HEK293 (cell line): ENCODE results near the gene PRR22.

ENCODE experiments used
- GLIS2 ChIP-seq: fragments of 450-650 bp; formaldehyde crosslinking; IDR thresholded peaks from 2 replicates; pipeline ENCODE4 v1.5.1; 2016; ENCODE audit warnings: missing biosample characterization, missing genetic modification characterization
- KLF16 ChIP-seq: fragments of 450-650 bp; formaldehyde crosslinking; IDR thresholded peaks from 2 replicates; pipeline ENCODE4 v1.5.1; 2017; ENCODE audit warnings: missing biosample characterization, missing genetic modification characterization
- KLF8 ChIP-seq: fragments of 450-650 bp; formaldehyde crosslinking; IDR thresholded peaks from 2 replicates; pipeline ENCODE4 v1.5.1; 2016; ENCODE audit warnings: missing biosample characterization, missing genetic modification characterization
- RBAK ChIP-seq: fragments of 450-650 bp; formaldehyde crosslinking; IDR thresholded peaks from 2 replicates; pipeline ENCODE4 v1.5.1; 2016; ENCODE audit warnings: missing biosample characterization, missing genetic modification characterization
- SCRT2 ChIP-seq: fragments of 450-650 bp; formaldehyde crosslinking; IDR thresholded peaks from 2 replicates; pipeline ENCODE4 v1.5.1; 2016; ENCODE audit warnings: missing biosample characterization, missing genetic modification characterization
- ZBTB21 ChIP-seq: fragments of 450-650 bp; formaldehyde crosslinking; IDR thresholded peaks from 2 replicates; pipeline ENCODE4 v1.5.1; 2017; ENCODE audit warnings: missing biosample characterization, missing genetic modification characterization
- ZNF121 ChIP-seq: fragments of 450-650 bp; formaldehyde crosslinking; IDR thresholded peaks from 2 replicates; pipeline ENCODE4 v1.5.1; 2016; ENCODE audit warnings: missing biosample characterization, missing genetic modification characterization
- ZNF2 ChIP-seq: fragments of 450-650 bp; formaldehyde crosslinking; IDR thresholded peaks from 2 replicates; pipeline ENCODE4 v1.5.1; 2016; ENCODE audit warnings: missing biosample characterization, missing genetic modification characterization
- ZNF248 ChIP-seq: fragments of 450-650 bp; formaldehyde crosslinking; IDR thresholded peaks from 2 replicates; pipeline ENCODE4 v1.5.1; 2017; ENCODE audit warnings: missing biosample characterization, missing genetic modification characterization
- ZNF302 ChIP-seq: fragments of 450-650 bp; formaldehyde crosslinking; IDR thresholded peaks from 2 replicates; pipeline ENCODE4 v1.5.1; 2016; ENCODE audit warnings: missing biosample characterization, missing genetic modification characterization, low read depth
- ZNF350 ChIP-seq: fragments of 450-650 bp; formaldehyde crosslinking; IDR thresholded peaks from 2 replicates; pipeline ENCODE4 v1.5.0; 2017; ENCODE audit warnings: missing biosample characterization, mild to moderate bottlenecking, missing genetic modification characterization
- ZNF37A ChIP-seq: fragments of 450-650 bp; IDR thresholded peaks from 2 replicates; pipeline ENCODE4 v1.5.1; 2018; ENCODE audit warnings: missing biosample characterization, missing genetic modification characterization
- ZNF423 ChIP-seq: fragments of 450-650 bp; formaldehyde crosslinking; IDR thresholded peaks from 2 replicates; pipeline ENCODE4 v1.5.1; 2016; ENCODE audit warnings: missing biosample characterization, missing genetic modification characterization
- ZNF501 ChIP-seq: fragments of 450-650 bp; formaldehyde crosslinking; IDR thresholded peaks from 2 replicates; pipeline ENCODE4 v1.5.1; 2016; ENCODE audit warnings: missing biosample characterization, missing genetic modification characterization
- ZNF530 ChIP-seq: fragments of 450-650 bp; formaldehyde crosslinking; IDR thresholded peaks from 2 replicates; pipeline ENCODE4 v1.5.1; 2016; ENCODE audit warnings: low read depth, missing biosample characterization, missing genetic modification characterization
- ZNF571 ChIP-seq: fragments of 450-650 bp; formaldehyde crosslinking; IDR thresholded peaks from 2 replicates; pipeline ENCODE4 v1.5.0; 2017; ENCODE audit warnings: missing biosample characterization, missing genetic modification characterization
- ZNF624 ChIP-seq: fragments of 450-650 bp; formaldehyde crosslinking; IDR thresholded peaks from 2 replicates; pipeline ENCODE4 v1.5.1; 2017; ENCODE audit warnings: missing biosample characterization, missing genetic modification characterization
- ZNF670 ChIP-seq: fragments of 450-650 bp; formaldehyde crosslinking; IDR thresholded peaks from 2 replicates; pipeline ENCODE4 v1.5.1; 2016; ENCODE audit warnings: missing biosample characterization, missing genetic modification characterization, low read depth
- ZNF76 ChIP-seq: fragments of 450-650 bp; formaldehyde crosslinking; IDR thresholded peaks from 2 replicates; pipeline ENCODE4; 2016; ENCODE audit warnings: low read depth, missing biosample characterization, missing genetic modification characterization, borderline replicate concordance
- ZNF776 ChIP-seq: fragments of 450-650 bp; formaldehyde crosslinking; IDR thresholded peaks from 2 replicates; pipeline ENCODE4 v1.5.0; 2017; ENCODE audit warnings: missing biosample characterization, missing genetic modification characterization, borderline replicate concordance
- ZNF843 ChIP-seq: fragments of 450-650 bp; formaldehyde crosslinking; IDR thresholded peaks from 2 replicates; pipeline ENCODE4 v1.5.1; 2016; ENCODE audit warnings: missing biosample characterization, missing genetic modification characterization
- TF ChIP-seq, protein P1 (sequence below): fragments of 450-650 bp; formaldehyde crosslinking; IDR thresholded peaks from 2 replicates; pipeline ENCODE4 v1.5.1; 2016; ENCODE audit warnings: missing biosample characterization, missing genetic modification characterization
- TF ChIP-seq, protein P2 (sequence below): fragments of 450-650 bp; formaldehyde crosslinking; IDR thresholded peaks from 2 replicates; pipeline ENCODE4 v1.5.1; 2016; ENCODE audit warnings: missing biosample characterization, missing genetic modification characterization, low read depth
- TF ChIP-seq, protein P3 (sequence below): fragments of 450-650 bp; formaldehyde crosslinking; IDR thresholded peaks from 2 replicates; pipeline ENCODE4 v1.5.1; 2017; ENCODE audit warnings: missing biosample characterization, missing genetic modification characterization
- TF ChIP-seq, protein P4 (sequence below): fragments of 450-650 bp; IDR thresholded peaks from 2 replicates; pipeline ENCODE4 v1.5.1; 2018; ENCODE audit warnings: missing biosample characterization, missing genetic modification characterization
- TF ChIP-seq, protein P5 (sequence below): fragments of 450-650 bp; formaldehyde crosslinking; IDR thresholded peaks from 2 replicates; pipeline ENCODE4 v1.5.1; 2016; ENCODE audit warnings: missing biosample characterization, missing genetic modification characterization
- TF ChIP-seq, protein P6 (sequence below): fragments of 450-650 bp; formaldehyde crosslinking; IDR thresholded peaks from 2 replicates; pipeline ENCODE4 v1.5.1; 2016; ENCODE audit warnings: missing biosample characterization, missing genetic modification characterization
- TF ChIP-seq, protein P7 (sequence below): fragments of 450-650 bp; formaldehyde crosslinking; IDR thresholded peaks from 2 replicates; pipeline ENCODE4 v1.5.1; 2016; ENCODE audit warnings: missing biosample characterization, missing genetic modification characterization

Gene PRR22

DNA sequence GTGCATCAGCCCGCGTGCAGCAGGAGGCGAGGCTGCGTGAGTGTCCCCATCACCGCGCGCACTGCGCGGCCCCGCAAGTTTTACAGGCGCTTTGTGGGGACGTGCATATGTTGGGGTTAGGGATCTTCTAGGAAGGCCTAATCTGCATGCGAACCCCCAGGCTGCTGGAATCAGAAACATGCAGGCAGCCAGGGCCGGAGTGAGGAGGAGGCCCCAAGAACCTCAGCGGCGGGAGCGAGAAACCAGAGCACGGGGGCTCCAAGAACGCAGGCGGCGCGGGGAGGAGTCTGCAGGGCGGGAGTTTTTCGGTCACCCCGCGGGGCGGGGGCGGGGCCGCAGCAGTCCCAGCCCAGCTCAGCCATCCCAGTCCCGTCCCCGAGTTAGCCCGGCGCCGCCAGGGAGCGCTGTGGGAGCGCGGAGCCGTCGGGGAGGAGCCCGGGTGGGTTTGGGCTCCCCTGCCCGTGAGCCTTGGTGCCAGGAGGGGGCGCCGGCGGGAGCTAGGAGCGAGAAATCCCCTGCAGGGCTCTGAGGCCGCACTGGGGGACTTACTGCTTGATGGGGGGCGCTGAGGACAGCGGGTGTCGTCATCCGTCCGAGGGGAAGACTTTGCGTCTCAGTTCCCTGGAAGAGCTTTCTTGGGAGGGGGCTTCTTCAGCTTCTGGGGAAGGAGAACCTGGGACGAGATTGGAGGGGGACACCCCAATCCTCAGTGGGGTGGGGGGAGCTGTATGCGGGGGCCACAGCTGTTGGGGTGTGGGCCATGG, 19.4 kb upstream of the PRR22 start (continued):
- TF ChIP-seq, protein P1, sequence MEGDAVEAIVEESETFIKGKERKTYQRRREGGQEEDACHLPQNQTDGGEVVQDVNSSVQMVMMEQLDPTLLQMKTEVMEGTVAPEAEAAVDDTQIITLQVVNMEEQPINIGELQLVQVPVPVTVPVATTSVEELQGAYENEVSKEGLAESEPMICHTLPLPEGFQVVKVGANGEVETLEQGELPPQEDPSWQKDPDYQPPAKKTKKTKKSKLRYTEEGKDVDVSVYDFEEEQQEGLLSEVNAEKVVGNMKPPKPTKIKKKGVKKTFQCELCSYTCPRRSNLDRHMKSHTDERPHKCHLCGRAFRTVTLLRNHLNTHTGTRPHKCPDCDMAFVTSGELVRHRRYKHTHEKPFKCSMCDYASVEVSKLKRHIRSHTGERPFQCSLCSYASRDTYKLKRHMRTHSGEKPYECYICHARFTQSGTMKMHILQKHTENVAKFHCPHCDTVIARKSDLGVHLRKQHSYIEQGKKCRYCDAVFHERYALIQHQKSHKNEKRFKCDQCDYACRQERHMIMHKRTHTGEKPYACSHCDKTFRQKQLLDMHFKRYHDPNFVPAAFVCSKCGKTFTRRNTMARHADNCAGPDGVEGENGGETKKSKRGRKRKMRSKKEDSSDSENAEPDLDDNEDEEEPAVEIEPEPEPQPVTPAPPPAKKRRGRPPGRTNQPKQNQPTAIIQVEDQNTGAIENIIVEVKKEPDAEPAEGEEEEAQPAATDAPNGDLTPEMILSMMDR, result peak; percentile 99
- TF ChIP-seq, protein P2, sequence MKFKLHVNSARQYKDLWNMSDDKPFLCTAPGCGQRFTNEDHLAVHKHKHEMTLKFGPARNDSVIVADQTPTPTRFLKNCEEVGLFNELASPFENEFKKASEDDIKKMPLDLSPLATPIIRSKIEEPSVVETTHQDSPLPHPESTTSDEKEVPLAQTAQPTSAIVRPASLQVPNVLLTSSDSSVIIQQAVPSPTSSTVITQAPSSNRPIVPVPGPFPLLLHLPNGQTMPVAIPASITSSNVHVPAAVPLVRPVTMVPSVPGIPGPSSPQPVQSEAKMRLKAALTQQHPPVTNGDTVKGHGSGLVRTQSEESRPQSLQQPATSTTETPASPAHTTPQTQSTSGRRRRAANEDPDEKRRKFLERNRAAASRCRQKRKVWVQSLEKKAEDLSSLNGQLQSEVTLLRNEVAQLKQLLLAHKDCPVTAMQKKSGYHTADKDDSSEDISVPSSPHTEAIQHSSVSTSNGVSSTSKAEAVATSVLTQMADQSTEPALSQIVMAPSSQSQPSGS, result peak; percentile 66
- TF ChIP-seq ZBTB21 (tag by site-specific recombination) (no peak), GLIS2 (tag by site-specific recombination) (peak; percentile 96), ZNF670 (tag by site-specific recombination) (no peak), ZNF843 (tag by site-specific recombination) (0 out of 2 replicates have a peak, but pooled peaks have one; percentile 41), SCRT2 (tag by site-specific recombination) (no peak), KLF8 (tag by site-specific recombination) (peak; percentile 96), ZNF76 (tag by site-specific recombination) (peak; percentile 59), ZNF776 (tag by site-specific recombination) (no peak), ZNF248 (tag by site-specific recombination) (no peak), ZNF423 (tag by site-specific recombination) (peak; percentile 63; the same call in 1 of the 2 replicates), ZNF302 (tag by site-specific recombination) (no peak), ZNF530 (tag by site-specific recombination) (no peak), ZNF571 (tag by site-specific recombination) (no peak), ZNF624 (tag by site-specific recombination) (no peak), ZNF501 (tag by site-specific recombination) (peak; percentile 74; the same call in 1 of the 2 replicates), ZNF2 (tag by site-specific recombination) (peak; percentile 93), ZNF121 (tag by site-specific recombination) (no peak), RBAK (no peak), ZNF37A (tag by site-specific recombination) (no peak; the same call in 1 of the 2 replicates), KLF16 (peak; percentile 92), ZNF350 (no peak)
- TF ChIP-seq, protein P3, sequence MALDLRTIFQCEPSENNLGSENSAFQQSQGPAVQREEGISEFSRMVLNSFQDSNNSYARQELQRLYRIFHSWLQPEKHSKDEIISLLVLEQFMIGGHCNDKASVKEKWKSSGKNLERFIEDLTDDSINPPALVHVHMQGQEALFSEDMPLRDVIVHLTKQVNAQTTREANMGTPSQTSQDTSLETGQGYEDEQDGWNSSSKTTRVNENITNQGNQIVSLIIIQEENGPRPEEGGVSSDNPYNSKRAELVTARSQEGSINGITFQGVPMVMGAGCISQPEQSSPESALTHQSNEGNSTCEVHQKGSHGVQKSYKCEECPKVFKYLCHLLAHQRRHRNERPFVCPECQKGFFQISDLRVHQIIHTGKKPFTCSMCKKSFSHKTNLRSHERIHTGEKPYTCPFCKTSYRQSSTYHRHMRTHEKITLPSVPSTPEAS (tag by site-specific recombination), result no peak
- TF ChIP-seq, protein P4, sequence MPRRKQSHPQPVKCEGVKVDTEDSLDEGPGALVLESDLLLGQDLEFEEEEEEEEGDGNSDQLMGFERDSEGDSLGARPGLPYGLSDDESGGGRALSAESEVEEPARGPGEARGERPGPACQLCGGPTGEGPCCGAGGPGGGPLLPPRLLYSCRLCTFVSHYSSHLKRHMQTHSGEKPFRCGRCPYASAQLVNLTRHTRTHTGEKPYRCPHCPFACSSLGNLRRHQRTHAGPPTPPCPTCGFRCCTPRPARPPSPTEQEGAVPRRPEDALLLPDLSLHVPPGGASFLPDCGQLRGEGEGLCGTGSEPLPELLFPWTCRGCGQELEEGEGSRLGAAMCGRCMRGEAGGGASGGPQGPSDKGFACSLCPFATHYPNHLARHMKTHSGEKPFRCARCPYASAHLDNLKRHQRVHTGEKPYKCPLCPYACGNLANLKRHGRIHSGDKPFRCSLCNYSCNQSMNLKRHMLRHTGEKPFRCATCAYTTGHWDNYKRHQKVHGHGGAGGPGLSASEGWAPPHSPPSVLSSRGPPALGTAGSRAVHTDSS (tag by site-specific recombination), result no peak
- TF ChIP-seq, protein P5, sequence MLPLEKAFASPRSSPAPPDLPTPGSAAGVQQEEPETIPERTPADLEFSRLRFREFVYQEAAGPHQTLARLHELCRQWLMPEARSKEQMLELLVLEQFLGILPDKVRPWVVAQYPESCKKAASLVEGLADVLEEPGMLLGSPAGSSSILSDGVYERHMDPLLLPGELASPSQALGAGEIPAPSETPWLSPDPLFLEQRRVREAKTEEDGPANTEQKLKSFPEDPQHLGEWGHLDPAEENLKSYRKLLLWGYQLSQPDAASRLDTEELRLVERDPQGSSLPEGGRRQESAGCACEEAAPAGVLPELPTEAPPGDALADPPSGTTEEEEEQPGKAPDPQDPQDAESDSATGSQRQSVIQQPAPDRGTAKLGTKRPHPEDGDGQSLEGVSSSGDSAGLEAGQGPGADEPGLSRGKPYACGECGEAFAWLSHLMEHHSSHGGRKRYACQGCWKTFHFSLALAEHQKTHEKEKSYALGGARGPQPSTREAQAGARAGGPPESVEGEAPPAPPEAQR (tag by site-specific recombination), result peak; percentile 51; the same call in 1 of the 2 replicates
- TF ChIP-seq, protein P6, sequence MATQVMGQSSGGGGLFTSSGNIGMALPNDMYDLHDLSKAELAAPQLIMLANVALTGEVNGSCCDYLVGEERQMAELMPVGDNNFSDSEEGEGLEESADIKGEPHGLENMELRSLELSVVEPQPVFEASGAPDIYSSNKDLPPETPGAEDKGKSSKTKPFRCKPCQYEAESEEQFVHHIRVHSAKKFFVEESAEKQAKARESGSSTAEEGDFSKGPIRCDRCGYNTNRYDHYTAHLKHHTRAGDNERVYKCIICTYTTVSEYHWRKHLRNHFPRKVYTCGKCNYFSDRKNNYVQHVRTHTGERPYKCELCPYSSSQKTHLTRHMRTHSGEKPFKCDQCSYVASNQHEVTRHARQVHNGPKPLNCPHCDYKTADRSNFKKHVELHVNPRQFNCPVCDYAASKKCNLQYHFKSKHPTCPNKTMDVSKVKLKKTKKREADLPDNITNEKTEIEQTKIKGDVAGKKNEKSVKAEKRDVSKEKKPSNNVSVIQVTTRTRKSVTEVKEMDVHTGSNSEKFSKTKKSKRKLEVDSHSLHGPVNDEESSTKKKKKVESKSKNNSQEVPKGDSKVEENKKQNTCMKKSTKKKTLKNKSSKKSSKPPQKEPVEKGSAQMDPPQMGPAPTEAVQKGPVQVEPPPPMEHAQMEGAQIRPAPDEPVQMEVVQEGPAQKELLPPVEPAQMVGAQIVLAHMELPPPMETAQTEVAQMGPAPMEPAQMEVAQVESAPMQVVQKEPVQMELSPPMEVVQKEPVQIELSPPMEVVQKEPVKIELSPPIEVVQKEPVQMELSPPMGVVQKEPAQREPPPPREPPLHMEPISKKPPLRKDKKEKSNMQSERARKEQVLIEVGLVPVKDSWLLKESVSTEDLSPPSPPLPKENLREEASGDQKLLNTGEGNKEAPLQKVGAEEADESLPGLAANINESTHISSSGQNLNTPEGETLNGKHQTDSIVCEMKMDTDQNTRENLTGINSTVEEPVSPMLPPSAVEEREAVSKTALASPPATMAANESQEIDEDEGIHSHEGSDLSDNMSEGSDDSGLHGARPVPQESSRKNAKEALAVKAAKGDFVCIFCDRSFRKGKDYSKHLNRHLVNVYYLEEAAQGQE, result no peak; the same call in 1 of the 2 replicates
- TF ChIP-seq, protein P7, sequence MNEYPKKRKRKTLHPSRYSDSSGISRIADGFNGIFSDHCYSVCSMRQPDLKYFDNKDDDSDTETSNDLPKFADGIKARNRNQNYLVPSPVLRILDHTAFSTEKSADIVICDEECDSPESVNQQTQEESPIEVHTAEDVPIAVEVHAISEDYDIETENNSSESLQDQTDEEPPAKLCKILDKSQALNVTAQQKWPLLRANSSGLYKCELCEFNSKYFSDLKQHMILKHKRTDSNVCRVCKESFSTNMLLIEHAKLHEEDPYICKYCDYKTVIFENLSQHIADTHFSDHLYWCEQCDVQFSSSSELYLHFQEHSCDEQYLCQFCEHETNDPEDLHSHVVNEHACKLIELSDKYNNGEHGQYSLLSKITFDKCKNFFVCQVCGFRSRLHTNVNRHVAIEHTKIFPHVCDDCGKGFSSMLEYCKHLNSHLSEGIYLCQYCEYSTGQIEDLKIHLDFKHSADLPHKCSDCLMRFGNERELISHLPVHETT (tag by site-specific recombination), result peak; percentile 82; the same call in 1 of the 2 replicates
